ENCODE measurements around the gene MESD. TPM values are rescaled to one million over a fixed set of nuclear protein-coding genes. Genes with fewer than 3 reads are reported as not detected.

The MESD gene
- total and polyA plus RNA-seq, 9 of the 15 experiments (the other 6 are each of a cell fraction or from before 2014, with no cell fraction given): 11.3 to 39.7 (median 22.8) TPM

- no TSS peak for BruUV-seq (replicated peaks)
- TF ChIP-seq BRCA1 (IDR thresholded peaks at IDR 0.05): no peak
- no peak for TF ChIP-seq BRCA1 (CRISPR knock-in tag; IDR thresholded peaks at IDR 0.05)
- no peak for TF ChIP-seq NR4A1 (CRISPR knock-in tag; IDR thresholded peaks at IDR 0.05)
- no peak for TF ChIP-seq NR4A1 (tag; IDR thresholded peaks at IDR 0.05)
- TF ChIP-seq, protein P1, sequence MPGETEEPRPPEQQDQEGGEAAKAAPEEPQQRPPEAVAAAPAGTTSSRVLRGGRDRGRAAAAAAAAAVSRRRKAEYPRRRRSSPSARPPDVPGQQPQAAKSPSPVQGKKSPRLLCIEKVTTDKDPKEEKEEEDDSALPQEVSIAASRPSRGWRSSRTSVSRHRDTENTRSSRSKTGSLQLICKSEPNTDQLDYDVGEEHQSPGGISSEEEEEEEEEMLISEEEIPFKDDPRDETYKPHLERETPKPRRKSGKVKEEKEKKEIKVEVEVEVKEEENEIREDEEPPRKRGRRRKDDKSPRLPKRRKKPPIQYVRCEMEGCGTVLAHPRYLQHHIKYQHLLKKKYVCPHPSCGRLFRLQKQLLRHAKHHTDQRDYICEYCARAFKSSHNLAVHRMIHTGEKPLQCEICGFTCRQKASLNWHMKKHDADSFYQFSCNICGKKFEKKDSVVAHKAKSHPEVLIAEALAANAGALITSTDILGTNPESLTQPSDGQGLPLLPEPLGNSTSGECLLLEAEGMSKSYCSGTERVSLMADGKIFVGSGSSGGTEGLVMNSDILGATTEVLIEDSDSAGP (CRISPR knock-in tag; IDR thresholded peaks at IDR 0.05): no peak
- TF ChIP-seq SNRNP70 (optimal IDR thresholded peaks at IDR 0.05; ENCODE audit: low read depth, low read length): no peak
- TF ChIP-seq ZNF639 (CRISPR knock-in tag; conservative IDR thresholded peaks at IDR 0.05 in 1 of 2, IDR thresholded peaks at IDR 0.05 in 1 of 2): no peak
- no peak for TF ChIP-seq TCF7 (IDR thresholded peaks at IDR 0.05; ENCODE audit: borderline replicate concordance)
- no peak for TF ChIP-seq CHCHD3 (CRISPR knock-in tag; IDR thresholded peaks at IDR 0.05)
- TF ChIP-seq ZNF766 (CRISPR knock-in tag; conservative IDR thresholded peaks at IDR 0.05): no peak
- no peak for TF ChIP-seq HDAC6 (IDR thresholded peaks at IDR 0.05; ENCODE audit: low read depth, low read length)
- TF ChIP-seq NR2C1 (IDR thresholded peaks at IDR 0.05): no peak
- no peak for TF ChIP-seq NR2C1 (tag; IDR thresholded peaks at IDR 0.05)
- TF ChIP-seq RBM17 (IDR thresholded peaks at IDR 0.05; ENCODE audit: borderline replicate concordance, low read depth, low read length): no peak
- TF ChIP-seq NFATC3 (IDR thresholded peaks at IDR 0.05): no peak
- TF ChIP-seq JUND (IDR thresholded peaks at IDR 0.05; ENCODE audit: borderline replicate concordance, low read depth, low read length): no peak
- TF ChIP-seq JUND (tag; IDR thresholded peaks at IDR 0.05; ENCODE audit: borderline replicate concordance, low read depth, low read length): no peak
- TF ChIP-seq FOXM1 (IDR thresholded peaks at IDR 0.05; ENCODE audit: low read depth): no peak
- TF ChIP-seq FOXM1 (CRISPR knock-in tag; IDR thresholded peaks at IDR 0.05; ENCODE audit: low read depth): no peak
- TF ChIP-seq ZNF174 (CRISPR knock-in tag; IDR thresholded peaks at IDR 0.05): no peak
- no peak for TF ChIP-seq ILK (tag; IDR thresholded peaks at IDR 0.05; ENCODE audit: borderline replicate concordance, low read depth)
Measured at GRCh38 chr15:80976851-80977250, 12.8 kb downstream of the MESD start.

More at GRCh38 chr15:80976851-80977250, 12.8 kb downstream of the MESD start:
- no peak overlapping the region for H3K4me2 ChIP-seq (ENCODE audit: insufficient read depth, low read length)
- H3K9me1 ChIP-seq (ENCODE audit: control insufficient read depth, insufficient read depth, low read length): peaks cover 4% of the 10 kb centered on the region
- H3K9ac ChIP-seq (ENCODE audit: insufficient read depth in 1 of 2, low read depth in 2 of 2, low read length in 2 of 2): no peak overlapping the region
- peaks cover 47% of the 10 kb centered on the region for H3K36me3 ChIP-seq (ENCODE audit: control insufficient read depth, insufficient read depth, low read length)
- CTCF ChIA-PET (ENCODE audit: low intra/inter-chr PET ratio): interaction anchor here (0.6 to 5.2 kb wide), 7 partner anchors 13 to 424 kb away, joined by 3 to 115 read pairs (median 6); partner anchors contain the start of gene MESD
- WGBS (ENCODE audit: insufficient coverage, low coverage, missing lambda C conversion rate): 92% methylated on average over 4 of the region's 4 CpGs
- no peak overlapping the region for H3K27ac ChIP-seq (ENCODE audit: extremely low read depth, low read depth, low read length)
- H2AFZ ChIP-seq (ENCODE audit: low read depth, low read length): no peak overlapping the region
- no peaks in the 10 kb centered on the region for H3K27me3 ChIP-seq (ENCODE audit: control insufficient read depth in 2 of 2, insufficient read depth in 2 of 2, low read length in 2 of 2)
- no peak overlapping the region for H3K4me3 ChIP-seq
- ATAC-seq (no peak), FAIRE-seq (no peak), DNase-seq (ENCODE audit: extremely low read depth in 1 of 4, low spot score in 3 of 4) (no peak)
- H3K9me3 ChIP-seq (replicated peaks; ENCODE audit: control insufficient read depth, insufficient read depth, low read depth, low read length): no peaks in the 10 kb centered on the region
- intact Hi-C loops (cut with micrococcal nuclease) (loop anchor here (1.0 to 2.0 kb wide), 4 partner anchors 14 to 289 kb away; no protein-coding TSS in a partner anchor), in situ Hi-C loops (cut with MboI) (loop anchor here (5.0 to 10.0 kb wide), 2 partner anchors 290 to 428 kb away; no protein-coding TSS in a partner anchor)
- peaks cover 20% of the 10 kb centered on the region; the same call in 2 of the 3 replicates for H3K79me2 ChIP-seq (ENCODE audit: control insufficient read depth, insufficient read depth, low read length)
- peaks cover 19% of the 10 kb centered on the region for H4K20me1 ChIP-seq (replicated peaks; ENCODE audit: control insufficient read depth, insufficient read depth, low read length)
- H3K4me1 ChIP-seq (replicated peaks in 1 of 2; ENCODE audit: control insufficient read depth in 2 of 2, insufficient read depth in 2 of 2, low read length in 2 of 2): peaks cover 0 to 3% of the 10 kb centered on the region in 2 experiments; a peak in 2 of 5 replicates
- POLR2A ChIA-PET: interaction anchor here (0.7 to 2.4 kb wide), 4 partner anchors 11 to 289 kb away, joined by 3 to 15 read pairs (median 4); no protein-coding TSS in a partner anchor
